Neural progenitor cell (in vitro differentiated cells): ENCODE results near the gene EDAR.

Experiments
- CTCF ChIP-seq: fragments of 200-600 bp; sonication (generic); IDR thresholded peaks from 2 replicates; pipeline ENCODE4 v1.5.1; 2017; ENCODE audit warnings: antibody characterized with exemption, mild to moderate bottlenecking
- EZH2phosphoT487 ChIP-seq: fragments of 200-600 bp; sonication (generic); IDR thresholded peaks from 2 replicates; pipeline ENCODE4 v1.6.1; 2017; ENCODE audit warnings: antibody characterized with exemption

DNA sequence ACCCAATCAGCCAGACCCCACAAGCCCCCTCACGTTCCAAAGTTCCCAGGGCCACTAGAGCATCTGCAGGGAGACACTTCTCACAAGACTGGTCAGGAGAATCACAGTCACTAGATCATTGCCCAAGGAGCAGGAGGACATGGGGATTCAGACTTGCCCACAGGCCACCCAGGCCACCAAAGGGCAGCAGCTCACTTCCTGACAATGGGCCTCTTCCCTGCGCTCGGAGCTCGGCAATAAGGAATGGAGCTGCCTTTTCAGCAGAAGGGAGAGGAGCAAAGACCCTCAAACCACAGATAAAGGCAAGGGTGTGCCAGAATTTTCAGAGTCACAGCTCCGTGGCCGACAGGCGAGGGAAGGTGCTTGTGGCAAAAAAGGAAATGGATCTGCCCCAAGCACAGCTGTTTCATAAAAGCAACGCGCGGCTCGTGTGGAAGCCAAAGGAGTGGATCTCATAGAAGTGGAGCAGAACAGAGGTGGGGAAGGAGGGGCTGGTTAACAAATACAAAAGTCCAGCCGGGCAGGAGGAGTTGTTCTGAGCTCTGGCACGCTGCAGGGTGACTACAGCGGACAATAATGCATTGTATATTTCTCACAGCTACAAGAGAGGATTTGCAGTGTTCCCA, 72.1 kb downstream of the EDAR start:
- TF ChIP-seq CTCF: no peak
- no peak for TF ChIP-seq EZH2phosphoT487
